MM.1S (cell line): ENCODE measurements around the gene ZNF74.

Source experiments
- EZH2 ChIP-seq: fragments of 300-600 bp; sonication (generic); optimal IDR thresholded peaks from 2 replicates; pipeline ENCODE3; 2017; ENCODE audit warnings: low read depth, mild to moderate bottlenecking, antibody characterized with exemption, low read length, mixed read lengths
- EZH2phosphoT487 ChIP-seq: fragments of 300-600 bp; sonication (generic); IDR thresholded peaks from 2 replicates; pipeline ENCODE4 v1.6.1; 2018; ENCODE audit warnings: antibody characterized with exemption, low read length
- TF ChIP-seq, protein P1 (sequence below): fragments of 300-600 bp; sonication (generic); IDR thresholded peaks from 2 replicates; pipeline ENCODE4 v1.5.1; 2016; ENCODE audit warnings: antibody characterized with exemption, low read length, mixed read lengths

DNA sequence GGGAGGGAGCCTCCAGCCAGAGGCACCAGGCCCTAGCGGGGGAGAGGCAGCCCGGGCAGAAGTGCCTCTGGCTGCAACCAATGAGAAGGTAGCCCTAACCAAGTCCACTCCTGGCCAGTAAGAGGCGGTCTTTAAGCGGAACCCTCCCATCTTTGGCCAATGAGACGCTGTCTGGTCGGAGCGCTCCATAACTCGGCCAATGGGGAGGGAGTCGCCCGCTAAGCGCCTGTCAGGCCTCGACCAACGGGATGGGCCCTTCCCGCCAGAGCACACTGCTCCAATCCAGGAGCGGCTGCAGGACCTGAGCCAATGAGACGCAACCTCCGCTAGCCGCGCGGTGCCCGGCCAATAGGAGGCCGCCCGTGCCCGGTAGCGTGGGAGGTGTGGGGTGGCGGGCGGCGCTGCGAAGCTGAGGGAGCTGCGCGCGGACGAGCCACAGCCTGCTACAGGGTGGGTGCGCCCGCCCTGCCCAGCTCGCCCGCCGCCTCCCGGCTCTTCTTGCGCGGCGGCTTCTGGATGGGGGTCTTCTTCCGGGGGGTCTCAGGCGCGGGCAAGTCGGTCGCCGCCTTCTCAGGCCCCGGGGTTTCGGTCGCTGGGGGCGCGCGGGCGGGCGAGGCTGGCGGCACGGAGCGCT, 31.1 kb downstream of the ZNF74 start:
- TF ChIP-seq, protein P1, sequence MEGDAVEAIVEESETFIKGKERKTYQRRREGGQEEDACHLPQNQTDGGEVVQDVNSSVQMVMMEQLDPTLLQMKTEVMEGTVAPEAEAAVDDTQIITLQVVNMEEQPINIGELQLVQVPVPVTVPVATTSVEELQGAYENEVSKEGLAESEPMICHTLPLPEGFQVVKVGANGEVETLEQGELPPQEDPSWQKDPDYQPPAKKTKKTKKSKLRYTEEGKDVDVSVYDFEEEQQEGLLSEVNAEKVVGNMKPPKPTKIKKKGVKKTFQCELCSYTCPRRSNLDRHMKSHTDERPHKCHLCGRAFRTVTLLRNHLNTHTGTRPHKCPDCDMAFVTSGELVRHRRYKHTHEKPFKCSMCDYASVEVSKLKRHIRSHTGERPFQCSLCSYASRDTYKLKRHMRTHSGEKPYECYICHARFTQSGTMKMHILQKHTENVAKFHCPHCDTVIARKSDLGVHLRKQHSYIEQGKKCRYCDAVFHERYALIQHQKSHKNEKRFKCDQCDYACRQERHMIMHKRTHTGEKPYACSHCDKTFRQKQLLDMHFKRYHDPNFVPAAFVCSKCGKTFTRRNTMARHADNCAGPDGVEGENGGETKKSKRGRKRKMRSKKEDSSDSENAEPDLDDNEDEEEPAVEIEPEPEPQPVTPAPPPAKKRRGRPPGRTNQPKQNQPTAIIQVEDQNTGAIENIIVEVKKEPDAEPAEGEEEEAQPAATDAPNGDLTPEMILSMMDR, result no peak
- no peak for TF ChIP-seq EZH2
- TF ChIP-seq EZH2phosphoT487, result no peak
